NCI-H446 treated with DMSO at 0.1 percent for 48 hours (cell line): ENCODE measurements around the gene GARIN5A.
"Not testable (repeated sequence)": the region's sequence is repeated elsewhere in the genome, so short reads cannot be mapped to it uniquely, and the experiment has no call there.

Experiments used
- DNase-seq: peaks from one replicate; lab custom pipeline; 2025; lab: John Stamatoyannopoulos, UW

Gene GARIN5A

GRCh38 chr19:50488389-50489194, 11.9 kb upstream of the GARIN5A start:
- DNase-seq, result no peak

- DNase-seq, result no peak
Measured at GRCh38 chr19:50486823-50487515, 10.3 kb upstream of the GARIN5A start.

GRCh38 chr19:50485284-50485955, 8.8 kb upstream of the GARIN5A start:
- no peak for DNase-seq

- no peak for DNase-seq
Measured at GRCh38 chr19:50482916-50483315, 6.3 kb upstream of the GARIN5A start.

- no peak for DNase-seq
Measured at GRCh38 chr19:50482271-50482855, 5.7 kb upstream of the GARIN5A start.

- DNase-seq, result no peak
Measured at GRCh38 chr19:50481351-50482149, 4.9 kb upstream of the GARIN5A start.

GRCh38 chr19:50480281-50481111, 3.8 kb upstream of the GARIN5A start:
- DNase-seq, result no peak

GRCh38 chr19:50479761-50480251, 3.2 kb upstream of the GARIN5A start:
- DNase-seq, result no peak

- DNase-seq, result no peak
Measured at GRCh38 chr19:50478901-50479715, 2.5 kb upstream of the GARIN5A start.

GRCh38 chr19:50477751-50478515, 1.3 kb upstream of the GARIN5A start:
- DNase-seq, result no peak

- DNase-seq, result no peak
Measured at GRCh38 chr19:50476907-50477238, 225 bp upstream of the GARIN5A start.

- DNase-seq, result no peak
Measured at GRCh38 chr19:50475736-50476223, 868 bp downstream of the GARIN5A start.

- no peak for DNase-seq
Measured at GRCh38 chr19:50475101-50475568, 1.5 kb downstream of the GARIN5A start.

- DNase-seq, result not testable (repeated sequence)
Measured at GRCh38 chr19:50473336-50473735, 3.3 kb downstream of the GARIN5A start.

- no peak for DNase-seq
Measured at GRCh38 chr19:50468818-50469217, 7.8 kb downstream of the GARIN5A start.

- DNase-seq, result no peak
Measured at GRCh38 chr19:50467566-50467965, 9.1 kb downstream of the GARIN5A start.

- no peak for DNase-seq
Measured at GRCh38 chr19:50466706-50467039, 10.0 kb downstream of the GARIN5A start.

GRCh38 chr19:50465986-50466705, 10.5 kb downstream of the GARIN5A start:
- DNase-seq, result no peak
